ENCODE results near the gene KIAA0825.
"Not testable (repeated sequence)": the region's sequence is repeated elsewhere in the genome, so short reads cannot be mapped to it uniquely, and the experiment has no call there.

KIAA0825 gene

DNA sequence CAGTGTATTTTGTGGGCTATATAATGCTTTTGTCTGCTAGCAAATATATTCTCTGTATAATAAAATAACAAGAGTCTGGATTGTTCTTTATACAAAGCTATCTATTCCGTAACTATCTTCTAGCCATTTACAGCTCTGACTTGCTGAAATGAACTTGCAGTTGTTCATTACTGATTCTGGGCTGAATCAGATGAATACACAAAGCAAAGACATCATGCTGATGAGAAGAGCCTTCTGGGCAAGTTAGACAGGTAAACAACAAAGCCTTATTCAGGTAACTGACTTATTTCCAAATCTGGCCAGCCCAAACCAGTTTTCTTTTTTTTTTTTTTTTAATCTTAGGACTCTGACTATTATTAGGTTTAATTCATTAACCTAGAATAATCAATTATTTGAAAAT is 255.5 kb downstream of the KIAA0825 start:
- DNase-seq (ENCODE audit: low read depth), result no peak

DNA sequence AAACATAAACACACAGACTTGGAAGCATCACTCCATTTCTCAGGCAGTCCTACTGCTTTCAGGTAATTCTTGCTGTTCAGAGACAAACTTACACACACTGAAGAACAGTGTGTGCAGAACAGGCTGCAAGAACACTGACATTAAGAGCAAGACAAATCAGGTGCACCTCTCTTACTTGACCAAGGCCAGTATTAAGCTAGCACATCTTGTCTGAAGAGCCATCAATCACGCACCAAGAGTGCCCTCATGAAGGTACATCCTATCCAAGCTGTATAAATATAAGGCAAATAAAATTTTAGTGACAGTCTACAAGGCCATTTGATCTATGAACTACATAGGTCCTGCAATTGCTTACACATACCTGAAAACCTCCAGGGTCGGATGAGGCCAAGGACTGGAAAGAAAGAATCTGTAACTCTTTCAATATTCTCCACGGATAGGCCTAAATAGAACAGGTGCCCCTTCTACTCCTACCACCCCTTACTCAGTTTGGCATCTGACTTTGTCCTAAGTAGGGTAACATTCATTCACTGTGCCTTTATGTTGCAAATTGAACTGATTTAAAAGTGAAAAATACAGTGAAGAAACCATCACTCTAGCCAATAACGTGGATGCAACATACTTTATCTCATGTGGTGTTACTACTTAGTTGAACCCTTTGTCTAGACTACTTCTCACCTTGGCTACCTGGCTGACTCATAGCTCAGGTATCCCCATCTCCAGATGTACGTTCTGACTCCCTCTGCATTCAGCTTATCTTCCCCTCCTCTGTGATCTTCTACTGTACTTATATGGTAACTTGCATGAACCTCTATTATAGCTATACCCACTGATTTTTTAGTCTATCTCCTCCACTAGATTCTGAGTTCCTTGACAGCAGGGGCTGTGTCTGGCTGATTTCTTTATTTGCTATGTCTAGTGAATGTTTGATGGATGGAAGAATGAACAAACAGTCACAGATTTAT is 256.3 kb downstream of the KIAA0825 start:
- no peak for DNase-seq (ENCODE audit: low read depth)

DNA sequence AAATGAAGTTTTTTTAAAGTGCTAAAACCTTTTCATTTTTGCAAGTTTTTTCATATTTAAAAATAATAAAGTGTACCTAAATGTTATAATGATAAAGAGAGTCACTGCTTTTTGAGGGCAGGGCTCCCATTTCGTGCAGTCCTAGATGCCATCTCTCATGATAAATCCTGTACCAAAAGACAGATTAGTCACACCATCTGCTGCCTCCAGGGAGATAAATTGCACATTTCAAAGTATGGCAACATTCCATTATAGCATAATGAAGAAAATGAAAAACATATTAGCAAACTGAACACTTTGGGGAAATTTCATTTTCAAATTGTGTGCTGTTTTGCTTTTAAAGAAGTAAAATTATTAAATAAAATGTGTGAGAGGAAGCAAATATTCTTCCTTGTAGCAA is 257.2 kb downstream of the KIAA0825 start:
- DNase-seq (ENCODE audit: low read depth), result no peak

DNA sequence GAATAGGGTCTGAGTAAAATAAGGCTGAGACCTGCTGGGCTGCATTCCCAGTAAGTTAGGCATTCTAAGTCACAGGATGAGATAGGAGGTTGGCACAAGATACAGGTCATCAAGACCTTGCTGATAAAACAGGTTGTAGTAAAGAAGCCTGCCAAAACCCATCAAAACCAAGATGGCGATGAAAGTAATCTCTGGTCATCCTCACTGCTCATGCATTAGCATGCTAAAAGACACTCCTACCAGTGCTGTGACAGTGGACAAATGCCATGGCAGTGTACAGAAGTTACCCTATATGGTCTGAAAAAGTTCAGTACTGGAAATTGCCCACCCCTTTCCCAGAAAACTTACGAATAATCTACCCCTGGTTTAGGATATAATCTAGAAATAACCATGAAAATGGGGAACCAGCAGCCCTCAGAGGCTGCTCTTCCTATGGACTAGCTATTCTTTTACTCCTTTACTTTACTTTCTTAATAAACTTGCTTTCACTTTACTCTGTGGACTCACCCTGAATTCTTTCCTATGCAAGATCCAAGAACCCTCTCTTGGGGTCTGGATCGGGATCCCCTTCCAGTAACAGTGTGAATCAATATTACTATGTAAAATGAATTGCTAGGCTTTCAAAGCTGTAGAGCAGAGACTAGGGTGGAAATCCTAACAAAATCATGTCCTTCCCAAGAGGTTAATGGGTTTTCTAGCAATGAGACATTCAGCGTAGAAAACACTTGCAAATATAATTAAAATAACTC is 257.8 kb downstream of the KIAA0825 start:
- DNase-seq (ENCODE audit: low read depth), result no peak

DNA sequence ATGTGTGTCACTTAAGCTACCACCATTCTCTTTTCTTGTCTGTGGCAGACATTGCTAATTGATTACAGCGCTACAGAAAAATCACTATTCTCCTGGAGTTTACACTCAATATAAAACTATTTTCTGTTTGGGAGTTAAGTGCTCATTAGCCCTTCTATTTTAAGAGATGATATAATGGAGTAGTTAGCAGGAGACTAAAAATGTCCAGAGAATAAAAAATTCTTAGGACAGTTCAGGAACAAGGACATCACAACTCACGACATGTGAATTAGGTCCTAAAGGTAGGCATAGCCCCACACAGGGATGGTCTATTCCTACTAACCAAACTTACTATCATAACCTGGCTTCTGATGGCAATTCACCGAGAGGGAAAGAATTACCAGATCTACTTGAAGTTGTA is 258.5 kb downstream of the KIAA0825 start:
- DNase-seq (ENCODE audit: low read depth), result no peak

DNA sequence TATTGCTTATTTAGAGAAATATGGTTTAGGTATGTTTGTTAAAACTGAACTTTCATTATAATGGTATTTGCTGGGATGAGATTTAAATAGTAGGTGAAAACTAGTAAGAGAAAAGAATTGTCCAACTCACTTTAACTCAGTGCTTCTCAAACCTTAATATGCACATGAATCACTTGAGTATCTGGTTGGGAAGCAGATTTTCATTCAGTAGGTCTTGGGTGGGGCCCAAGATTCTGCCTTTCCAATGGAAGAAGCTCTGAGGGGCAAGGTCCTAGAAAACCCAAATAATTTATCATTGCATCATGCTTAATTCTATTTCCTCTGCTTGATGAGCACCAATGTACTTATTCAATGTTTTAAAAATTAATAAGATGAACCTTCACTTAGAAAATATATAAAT is 262.6 kb downstream of the KIAA0825 start:
- no peak for DNase-seq (ENCODE audit: low read depth)

DNA sequence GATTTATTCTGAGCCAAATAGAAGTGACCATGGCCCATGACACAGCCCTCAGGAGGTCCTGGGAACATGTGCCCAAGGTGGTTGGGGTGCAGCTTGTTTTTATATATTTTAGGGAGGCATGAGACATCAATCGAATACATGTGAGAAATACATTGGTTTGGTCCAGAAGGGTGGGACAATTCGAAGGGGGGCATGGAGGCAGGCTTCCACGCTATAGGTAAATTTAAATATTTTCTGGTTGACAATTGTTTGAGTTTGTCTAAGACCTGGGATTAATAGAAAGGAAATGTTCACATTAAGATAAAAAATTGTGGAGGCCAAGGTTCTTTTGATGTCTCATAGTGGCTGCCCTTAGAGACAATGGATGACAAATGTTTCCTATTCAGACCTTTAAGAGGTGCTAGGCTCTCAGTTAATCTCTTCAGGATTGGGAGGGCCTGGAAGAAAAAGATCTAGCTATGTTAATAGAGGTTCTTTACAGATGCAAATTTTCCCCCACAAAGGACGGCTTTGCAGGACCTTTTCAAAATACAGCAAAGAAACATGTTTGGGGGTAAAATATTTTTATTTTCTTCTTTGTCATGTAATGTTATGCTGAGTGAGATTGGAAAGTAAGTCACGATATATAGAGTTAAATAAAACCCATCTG is 263.4 kb downstream of the KIAA0825 start:
- not testable (repeated sequence) for DNase-seq (ENCODE audit: low read depth)

DNA sequence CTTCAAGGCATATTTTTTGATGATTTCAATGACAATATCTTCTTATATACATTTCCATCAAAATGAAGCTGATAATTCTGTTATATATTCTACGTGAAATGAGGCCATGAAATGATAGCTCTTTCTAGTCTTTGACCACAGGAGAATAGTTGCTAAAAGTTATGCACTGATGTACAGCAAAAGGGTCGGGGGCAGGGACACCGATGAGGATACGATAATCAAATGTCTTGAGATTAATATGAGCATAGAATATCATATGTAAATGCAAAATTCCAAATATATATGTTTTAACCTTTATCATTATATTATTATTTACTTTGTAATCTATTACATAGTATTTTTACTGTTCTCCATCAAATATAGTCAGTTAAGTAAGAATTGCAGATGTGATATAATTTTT is 264.8 kb downstream of the KIAA0825 start:
- DNase-seq (ENCODE audit: low read depth), result no peak

DNA sequence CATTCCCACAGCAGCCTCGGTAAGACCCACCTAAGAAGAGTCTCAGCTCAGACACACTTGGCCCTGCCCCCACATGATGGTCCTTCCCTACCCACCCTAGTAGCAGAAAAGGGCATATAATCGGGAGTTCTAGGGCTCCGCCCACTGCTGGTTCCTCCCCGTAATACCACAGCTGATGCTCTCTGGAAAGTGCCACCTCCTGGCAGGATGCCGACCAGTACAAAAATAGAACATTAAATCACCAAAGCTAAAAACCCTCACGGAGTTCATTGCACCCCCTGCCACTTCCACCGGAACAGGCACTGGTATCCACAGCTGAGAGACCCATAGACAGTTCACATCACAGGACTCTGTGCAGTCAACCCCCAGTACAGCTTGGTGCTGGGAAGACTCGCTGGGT is 271.3 kb downstream of the KIAA0825 start:
- no peak for DNase-seq (ENCODE audit: low read depth)

DNA sequence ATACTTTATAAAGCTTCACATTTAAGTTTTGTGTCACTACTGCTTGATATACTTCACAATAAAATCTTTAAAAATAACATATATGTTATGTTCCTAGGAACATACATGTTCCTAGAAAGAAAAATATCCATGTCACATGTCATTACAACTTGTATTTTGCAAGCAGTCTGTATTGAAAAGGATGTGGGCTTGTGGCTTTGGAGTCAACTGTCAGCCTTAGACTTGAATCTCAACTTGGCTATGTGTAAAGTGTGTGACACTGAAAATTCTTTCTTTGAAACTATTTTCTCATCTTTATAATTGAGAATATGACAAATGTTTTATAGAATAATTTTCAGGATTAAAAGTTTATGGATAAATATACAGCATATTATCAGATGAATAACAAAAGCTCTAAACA is 273.1 kb downstream of the KIAA0825 start:
- no peak for DNase-seq (ENCODE audit: low read depth)

DNA sequence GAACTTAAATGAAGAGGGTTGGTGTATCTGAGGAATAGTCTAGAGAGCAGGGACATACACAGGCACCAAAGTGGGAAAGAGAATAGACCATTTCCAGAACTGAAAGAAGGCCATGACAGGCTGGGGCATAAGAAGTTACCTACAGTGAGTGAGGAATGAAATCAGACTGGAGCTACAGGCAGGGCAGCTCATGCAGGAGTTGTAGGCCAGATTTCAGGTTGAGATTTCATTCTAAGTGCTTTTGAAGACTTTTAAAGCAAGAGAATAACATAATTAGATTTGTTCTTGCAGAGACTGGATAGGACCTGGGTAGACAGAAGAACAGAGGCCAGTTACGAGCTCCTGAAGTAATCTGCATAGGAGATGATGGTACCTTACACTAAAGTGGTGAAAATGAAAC is 280.8 kb downstream of the KIAA0825 start:
- DNase-seq (ENCODE audit: low read depth), result no peak

DNA sequence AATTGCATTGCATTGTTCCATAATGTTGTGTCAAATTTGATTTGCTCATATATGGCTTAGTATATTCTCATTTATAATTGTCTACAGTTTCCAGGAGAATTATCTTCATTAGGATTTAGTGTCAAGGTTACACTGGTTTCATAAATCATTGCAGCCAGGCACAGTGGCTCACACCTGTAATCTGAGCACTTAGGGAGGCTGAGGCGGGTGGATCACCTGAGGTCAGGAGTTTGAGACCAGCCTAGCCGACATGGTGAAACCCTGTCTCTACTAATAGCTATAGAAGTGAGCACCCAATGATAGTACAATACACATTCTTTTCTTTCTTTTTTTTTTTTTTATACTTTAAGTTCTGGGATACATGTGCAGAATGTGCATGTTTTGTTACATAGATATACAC is 282.5 kb downstream of the KIAA0825 start:
- no peak for DNase-seq (ENCODE audit: low read depth)

DNA sequence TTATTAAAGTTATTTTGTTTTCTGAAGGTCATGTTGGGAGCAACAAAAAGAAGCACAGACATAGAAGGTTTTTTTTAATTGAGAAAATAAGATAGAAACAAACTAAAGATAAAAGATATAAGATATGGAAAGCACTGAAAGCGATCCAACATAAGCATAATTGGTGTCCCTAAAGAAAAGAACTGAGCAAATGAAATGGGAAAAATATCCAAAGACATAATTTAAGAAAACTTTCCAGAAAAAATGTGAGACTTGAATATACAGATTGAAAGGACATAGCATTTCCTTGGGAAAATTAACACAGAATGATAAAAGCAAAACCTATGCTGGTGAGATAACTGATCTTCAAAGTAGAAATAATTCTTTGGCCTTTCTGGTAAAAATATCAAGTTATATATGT is 289.3 kb downstream of the KIAA0825 start:
- DNase-seq (ENCODE audit: low read depth), result no peak

DNA sequence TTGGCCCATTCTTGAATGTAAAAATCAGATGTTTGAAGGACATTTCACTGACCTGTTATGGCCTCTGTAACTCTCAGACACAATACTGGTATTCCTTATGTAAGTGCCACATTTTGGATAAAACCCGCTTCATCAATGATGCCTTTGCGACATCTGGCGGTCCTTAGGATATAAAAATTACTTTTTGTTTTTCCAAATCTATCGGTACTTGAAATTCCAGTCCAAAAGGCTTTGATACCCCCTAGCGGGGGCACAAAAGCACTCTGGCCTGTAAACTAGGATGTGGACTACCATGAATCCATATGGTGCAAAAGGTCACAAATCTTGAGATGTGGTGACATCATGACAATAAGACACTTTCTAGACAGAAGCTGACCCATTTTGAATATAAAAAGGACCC is 291.8 kb downstream of the KIAA0825 start:
- no peak for DNase-seq (ENCODE audit: low read depth)

DNA sequence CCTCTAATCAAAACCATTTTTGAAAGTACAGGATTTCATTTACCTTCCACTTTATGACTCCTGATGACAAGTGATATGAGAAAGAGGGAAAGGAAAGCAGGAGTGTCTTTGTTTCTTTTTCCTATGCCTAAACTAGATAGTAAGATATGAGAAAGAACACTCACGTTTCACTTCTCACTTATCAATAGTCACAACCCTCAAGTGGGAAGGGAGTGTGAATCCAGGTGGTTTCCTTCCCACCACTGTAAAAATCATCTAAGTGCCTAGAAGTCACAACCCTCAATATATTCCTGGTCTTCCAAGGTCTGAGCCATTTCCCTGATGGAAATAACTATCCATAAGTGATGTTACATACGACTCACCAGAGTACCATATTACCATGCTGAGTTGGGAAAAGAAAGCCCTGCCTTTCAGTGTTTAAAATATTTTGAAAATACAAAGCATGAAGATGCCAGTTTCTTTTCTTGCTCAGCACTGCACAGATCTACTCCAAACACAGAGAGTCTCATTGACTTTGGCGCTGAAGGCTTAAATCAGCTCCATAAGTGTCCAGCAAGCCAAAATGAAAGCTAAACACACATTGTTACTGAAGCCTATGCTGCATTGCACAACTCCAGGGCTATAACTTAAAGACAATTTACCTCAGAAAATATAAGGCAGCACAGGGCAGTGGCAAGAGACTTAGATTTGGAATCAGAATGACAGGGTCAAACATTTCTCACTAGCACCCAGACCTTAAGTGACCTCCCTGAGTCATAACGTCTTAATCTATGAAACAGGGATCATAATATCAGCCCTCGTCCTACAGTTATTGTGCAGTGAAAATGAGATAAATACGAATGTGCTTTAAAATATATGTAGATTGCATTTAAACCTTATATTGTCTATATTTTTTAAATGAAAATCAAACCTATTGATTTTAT is 301.2 kb downstream of the KIAA0825 start:
- no peak for DNase-seq (ENCODE audit: low read depth)

DNA sequence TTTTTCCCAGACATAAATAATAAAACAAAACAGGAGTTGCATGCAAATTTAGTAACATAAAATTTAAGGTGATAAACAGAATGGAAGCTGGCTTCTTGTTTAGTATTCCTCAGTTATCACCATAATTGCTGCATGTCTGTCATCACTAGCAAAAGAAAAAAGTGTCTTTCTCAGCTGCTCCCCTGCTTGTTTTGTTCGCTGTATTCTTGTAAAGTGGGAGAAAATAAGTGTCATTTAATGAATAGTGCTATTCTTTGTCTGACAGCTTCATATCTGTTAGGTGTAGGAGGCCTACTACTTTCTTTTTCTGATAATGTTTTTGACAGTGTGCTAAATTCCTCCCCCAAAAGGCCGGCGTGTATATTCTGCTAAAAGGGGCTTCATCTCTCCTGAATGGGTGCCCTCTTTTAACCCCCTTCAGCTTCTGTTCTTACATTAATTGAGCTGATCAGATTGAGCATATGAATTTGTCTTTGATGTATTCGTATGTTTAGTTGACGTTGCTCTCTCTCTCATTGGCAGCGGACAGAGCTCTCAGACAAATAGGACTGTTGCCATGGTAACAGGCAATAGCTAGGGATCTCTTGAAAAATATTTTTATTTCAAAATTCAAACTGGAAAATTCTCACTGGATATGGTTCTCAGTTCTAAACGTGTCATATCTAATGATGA is 303.8 kb downstream of the KIAA0825 start:
- DNase-seq (ENCODE audit: low read depth), result no peak

DNA sequence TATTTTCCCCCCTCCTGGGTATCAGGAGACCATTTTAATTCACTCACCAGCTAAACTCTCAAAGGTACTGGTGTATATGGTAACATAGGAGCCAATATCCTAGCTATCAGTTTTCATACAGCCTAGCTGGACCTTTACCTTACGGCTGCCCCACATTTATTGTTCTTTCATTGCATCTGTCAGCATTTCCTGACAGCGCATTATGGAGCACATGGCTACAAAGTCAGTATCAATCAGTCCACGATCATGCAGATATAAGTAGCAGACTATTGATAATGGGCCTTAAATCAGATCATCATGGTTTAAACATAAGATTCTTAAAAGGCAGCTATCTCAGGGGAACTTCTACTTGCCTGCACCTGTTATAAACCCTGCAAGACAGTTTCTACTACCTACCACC is 304.7 kb downstream of the KIAA0825 start:
- DNase-seq (ENCODE audit: low read depth), result no peak

DNA sequence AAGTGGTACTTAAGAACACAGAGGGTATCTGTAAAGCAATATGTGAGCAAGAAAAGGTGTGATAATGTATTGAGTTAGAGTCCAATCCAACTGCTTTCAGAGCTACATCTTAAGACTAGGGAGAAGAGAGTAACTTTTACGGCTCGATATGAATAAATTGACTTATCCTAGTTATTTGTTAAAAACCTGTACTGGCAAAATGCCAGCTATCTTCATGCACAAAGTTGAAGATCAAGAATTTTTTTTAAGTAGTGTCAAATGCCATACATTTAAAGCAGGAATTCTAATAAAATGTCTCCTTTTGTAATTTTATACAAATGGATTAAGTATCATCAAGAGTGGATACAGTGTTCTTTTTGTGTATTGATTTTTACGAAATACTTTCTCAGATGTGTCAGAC is 305.2 kb downstream of the KIAA0825 start:
- DNase-seq (ENCODE audit: low read depth), result no peak

DNA sequence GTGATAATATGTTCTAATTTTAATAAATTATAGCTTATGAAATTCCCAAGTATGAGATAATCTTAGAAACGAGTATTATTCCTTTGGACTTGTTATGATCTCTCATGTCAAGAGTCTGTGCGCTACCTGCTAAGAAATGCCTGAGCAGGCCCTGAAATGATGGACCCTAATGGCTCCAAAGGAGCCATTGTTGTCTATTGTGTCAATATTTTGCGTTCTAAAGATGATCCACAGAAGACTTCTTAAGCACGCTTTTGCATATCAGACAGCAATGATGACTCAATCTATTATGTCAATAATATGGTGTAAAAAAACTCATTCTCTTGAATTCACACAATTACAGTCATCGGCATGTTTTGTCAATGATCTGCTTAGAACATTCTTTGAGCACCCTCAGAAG is 306.1 kb downstream of the KIAA0825 start:
- DNase-seq (ENCODE audit: low read depth), result no peak

DNA sequence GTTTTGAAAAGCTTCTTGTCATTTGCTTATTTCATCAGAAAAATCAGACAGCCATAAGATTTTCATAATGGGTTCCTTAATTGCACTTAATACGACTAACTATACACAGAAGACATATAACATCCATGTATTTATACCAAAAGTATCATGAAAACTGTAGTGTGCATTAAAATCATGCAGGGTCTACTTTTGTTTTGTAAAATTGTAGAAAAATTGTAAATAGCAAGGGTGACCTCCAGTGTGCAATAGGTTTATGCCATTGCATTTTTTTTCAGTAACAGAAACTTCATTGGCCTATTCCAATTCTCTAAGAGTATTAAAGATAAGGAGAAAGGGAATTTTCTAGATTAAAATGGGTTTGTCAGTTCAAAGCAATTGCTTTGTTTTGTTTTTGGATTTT is 307.6 kb downstream of the KIAA0825 start:
- no peak for DNase-seq (ENCODE audit: low read depth)

DNA sequence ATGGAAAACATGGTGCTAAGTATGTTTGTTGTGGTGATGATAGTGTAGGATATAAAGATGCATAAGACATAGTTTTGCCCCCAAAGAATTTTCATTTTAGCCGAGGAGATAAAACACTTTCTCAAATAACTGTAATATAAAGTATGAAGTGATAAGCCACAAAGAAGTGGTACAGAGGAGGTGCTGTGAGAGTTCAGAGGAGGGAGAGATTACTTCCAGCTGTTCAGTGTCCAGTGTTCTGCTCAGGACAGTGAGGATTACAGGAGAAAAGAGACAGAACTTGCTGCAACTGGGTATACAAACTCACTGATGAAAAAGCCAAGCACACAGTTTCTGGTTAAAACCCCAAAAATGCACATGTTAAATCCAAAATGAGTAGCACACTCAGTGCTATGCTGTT is 309.3 kb downstream of the KIAA0825 start:
- no peak for DNase-seq (ENCODE audit: low read depth)
